ENCODE data around the gene FAM219B.
A peak's percentile ranks its signal among the peaks of the same experiment; 100 is the strongest.
"Not testable (repeated sequence)": the region's sequence is repeated elsewhere in the genome, so short reads cannot be mapped to it uniquely, and the experiment has no call there.

FAM219B gene

GRCh38 chr15:74904190-74904805, 2.4 kb downstream of the FAM219B start:
- no peak for DNase-seq (ENCODE audit: low read depth in 2 of 3, low spot score in 2 of 3)

- DNase-seq (ENCODE audit: low read depth in 2 of 3, low spot score in 2 of 3), result no peak
Observed at GRCh38 chr15:74903676-74904075, 3.0 kb downstream of the FAM219B start.

GRCh38 chr15:74902295-74903075, 4.2 kb downstream of the FAM219B start:
- DNase-seq (ENCODE audit: low read depth in 2 of 3, low spot score in 2 of 3), result no peak

- DNase-seq (ENCODE audit: low read depth in 2 of 3, low spot score in 2 of 3), result peak in 2 of 3 experiments; percentile 23 to 42
Observed at GRCh38 chr15:74901612-74902063, 5.0 kb downstream of the FAM219B start.

- DNase-seq (ENCODE audit: low read depth in 2 of 3, low spot score in 2 of 3), result no peak
Observed at GRCh38 chr15:74897300-74897701, 9.3 kb downstream of the FAM219B start.

GRCh38 chr15:74896316-74896715, 10.3 kb downstream of the FAM219B start:
- DNase-seq (ENCODE audit: low read depth in 2 of 3, low spot score in 2 of 3), result no peak

GRCh38 chr15:74895830-74896229, 10.8 kb downstream of the FAM219B start:
- no peak for DNase-seq (ENCODE audit: low read depth in 2 of 3, low spot score in 2 of 3)

- DNase-seq (ENCODE audit: low read depth in 2 of 3, low spot score in 2 of 3), result not testable (repeated sequence)
Observed at GRCh38 chr15:74894383-74894782, 12.3 kb downstream of the FAM219B start.

- no peak for DNase-seq (ENCODE audit: low read depth in 2 of 3, low spot score in 2 of 3)
Observed at GRCh38 chr15:74893627-74894026, 13.0 kb downstream of the FAM219B start.

GRCh38 chr15:74892931-74893330, 13.7 kb downstream of the FAM219B start:
- no peak for DNase-seq (ENCODE audit: low read depth in 2 of 3, low spot score in 2 of 3)

GRCh38 chr15:74892313-74892712, 14.3 kb downstream of the FAM219B start:
- DNase-seq (ENCODE audit: low read depth in 2 of 3, low spot score in 2 of 3), result no peak

- no peak for DNase-seq (ENCODE audit: low read depth in 2 of 3, low spot score in 2 of 3)
Observed at GRCh38 chr15:74891469-74891868, 15.2 kb downstream of the FAM219B start.

GRCh38 chr15:74890665-74890960, 16.0 kb downstream of the FAM219B start:
- no peak for DNase-seq (ENCODE audit: low read depth in 2 of 3, low spot score in 2 of 3)

- DNase-seq (ENCODE audit: low read depth in 2 of 3, low spot score in 2 of 3), result peak; percentile 75 to 77 (median 76)
Observed at GRCh38 chr15:74889883-74890664, 16.6 kb downstream of the FAM219B start, which contains the start of gene MPI. Gene MPI, plus strand, starts transcription at chr15:74890042. Its CDS starts 32 bp downstream, at chr15:74890074.

GRCh38 chr15:74889390-74889882, 17.2 kb downstream of the FAM219B start:
- no peak for DNase-seq (ENCODE audit: low read depth in 2 of 3, low spot score in 2 of 3)

- DNase-seq (ENCODE audit: low read depth in 2 of 3, low spot score in 2 of 3), result no peak
Observed at GRCh38 chr15:74888716-74889115, 17.9 kb downstream of the FAM219B start.

- not testable (repeated sequence) for DNase-seq (ENCODE audit: low read depth in 2 of 3, low spot score in 2 of 3)
Observed at GRCh38 chr15:74887537-74888193, 19.0 kb downstream of the FAM219B start.

GRCh38 chr15:74885461-74885860, 21.2 kb downstream of the FAM219B start:
- DNase-seq (ENCODE audit: low read depth in 2 of 3, low spot score in 2 of 3), result no peak

GRCh38 chr15:74884428-74885223, 22.0 kb downstream of the FAM219B start:
- DNase-seq (ENCODE audit: low read depth in 2 of 3, low spot score in 2 of 3), result no peak

- DNase-seq (ENCODE audit: low read depth in 2 of 3, low spot score in 2 of 3), result no peak
Observed at GRCh38 chr15:74882528-74882927, 24.1 kb downstream of the FAM219B start.

All from activated CD8-positive, alpha-beta memory T cell treated with anti-CD3 and anti-CD28 coated beads for 48 hours (primary cell).